HG03520 (cell line): ENCODE results near the gene ATP6V1D.
"Not testable (repeated sequence)": the region's sequence is repeated elsewhere in the genome, so short reads cannot be mapped to it uniquely, and the experiment has no call there.

Experiments used
- ATAC-seq: cut with Tn5 transposase; IDR thresholded peaks from one replicate; pipeline ENCODE4 v1.9.1; 2021; ENCODE audit warnings: mild to moderate bottlenecking, moderate library complexity; ENCODE audit not compliant: unreplicated experiment

ATP6V1D gene

GRCh38 chr14:67371247-67372148 lies 11.9 kb upstream of the ATP6V1D start:
- ATAC-seq = no peak

DNA sequence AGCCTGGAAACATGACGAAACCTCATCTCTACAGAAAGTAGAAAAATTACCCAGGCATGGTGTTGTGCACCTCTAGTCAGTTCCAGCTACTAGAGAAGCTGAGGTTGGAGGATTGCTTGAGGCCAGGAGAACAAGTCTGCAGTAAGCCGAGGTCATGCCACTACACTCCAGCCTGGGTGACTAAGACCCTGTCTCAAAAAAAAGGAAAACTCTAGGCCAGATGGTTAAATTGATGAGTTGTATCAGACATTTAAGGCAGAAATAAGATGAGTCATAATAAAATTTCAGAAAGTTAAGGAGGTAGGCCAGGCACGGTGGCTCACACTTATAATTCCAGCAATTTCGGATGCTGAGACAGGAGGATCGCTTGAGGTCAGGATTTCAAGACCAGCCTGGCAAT lies 11.2 kb upstream of the ATP6V1D start:
- no peak for ATAC-seq

- ATAC-seq = no peak
Measured at GRCh38 chr14:67365476-67365875, 5.9 kb upstream of the ATP6V1D start.

DNA sequence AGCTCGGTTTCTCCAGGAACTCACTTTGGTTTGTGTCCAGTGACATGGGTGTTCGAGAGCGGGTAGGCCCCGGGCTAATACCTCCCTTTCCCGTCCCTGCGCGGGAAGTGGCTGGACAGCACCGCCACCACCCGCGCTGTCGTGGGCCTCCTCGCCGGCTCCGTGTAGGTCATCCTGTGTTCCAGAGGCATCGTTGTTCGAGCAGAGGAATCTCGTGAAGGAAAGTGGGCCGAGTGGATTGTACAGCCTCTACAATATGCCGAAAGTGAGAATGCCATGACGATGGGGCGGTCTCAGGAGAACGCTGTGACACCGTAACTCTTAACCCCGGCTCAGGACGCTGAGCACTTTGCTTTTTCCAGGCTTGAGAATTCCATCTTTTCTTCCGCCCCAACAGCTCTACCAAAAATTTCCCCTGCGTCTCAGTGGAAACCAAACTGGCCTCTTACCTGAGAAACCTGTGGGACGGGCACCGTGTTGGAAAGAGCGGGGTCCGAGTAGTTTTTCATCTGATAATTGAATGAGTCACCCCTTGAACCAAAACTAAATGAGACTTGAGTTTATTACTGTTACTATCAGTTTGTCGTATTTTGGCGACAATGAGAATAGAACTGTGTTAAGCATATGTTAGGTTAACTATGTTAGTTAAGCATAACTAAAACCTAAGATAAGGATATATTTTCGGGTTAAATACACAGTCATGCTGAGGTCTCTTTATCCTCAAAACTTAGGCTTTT lies 1.0 kb upstream of the ATP6V1D start:
- peak; percentile 13 for ATAC-seq

GRCh38 chr14:67358924-67359774 lies 455 bp downstream of the ATP6V1D start:
- ATAC-seq = no peak

DNA sequence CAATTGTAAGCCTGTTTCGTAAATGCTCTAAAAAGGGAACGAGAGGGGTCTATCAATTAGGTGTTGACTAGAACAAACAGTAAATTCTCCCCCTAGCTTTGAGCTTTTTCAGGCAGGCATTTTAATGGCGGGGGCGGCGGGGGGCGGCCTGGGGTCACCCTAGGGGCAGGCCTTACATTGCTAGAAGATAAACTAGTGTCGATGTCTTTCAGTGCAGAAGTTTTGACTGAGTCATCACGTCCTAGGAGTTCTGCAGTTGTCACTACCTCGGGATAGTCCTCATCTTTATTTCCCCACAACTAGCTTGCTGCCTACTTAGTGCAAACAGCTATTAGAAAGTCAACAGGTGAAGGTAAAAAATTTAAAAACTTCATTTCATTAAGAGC lies 1.6 kb downstream of the ATP6V1D start:
- ATAC-seq = no peak

- ATAC-seq = no peak
Measured at GRCh38 chr14:67357186-67357968, 2.2 kb downstream of the ATP6V1D start.

DNA sequence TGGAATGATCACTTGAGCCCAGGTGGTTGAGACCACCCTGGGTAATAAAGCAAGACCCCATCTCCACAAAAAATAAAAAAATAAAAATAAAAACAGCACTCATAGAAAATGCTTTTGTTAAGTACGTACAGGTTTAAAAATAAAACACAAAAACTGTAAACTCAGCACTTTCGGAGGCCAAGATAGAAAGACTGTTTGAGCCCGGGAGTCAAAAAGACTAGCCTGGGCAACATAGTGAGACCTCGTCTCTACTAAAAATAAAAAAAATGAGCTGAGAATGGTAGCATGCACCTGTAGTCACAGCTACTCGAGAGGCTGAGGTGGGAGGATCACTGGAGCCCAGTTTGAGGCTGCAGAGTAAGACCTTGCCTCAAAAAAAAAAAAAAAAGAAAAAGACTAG lies 7.5 kb downstream of the ATP6V1D start:
- ATAC-seq = no peak

GRCh38 chr14:67345583-67345982 lies 14.0 kb downstream of the ATP6V1D start:
- ATAC-seq = no peak

DNA sequence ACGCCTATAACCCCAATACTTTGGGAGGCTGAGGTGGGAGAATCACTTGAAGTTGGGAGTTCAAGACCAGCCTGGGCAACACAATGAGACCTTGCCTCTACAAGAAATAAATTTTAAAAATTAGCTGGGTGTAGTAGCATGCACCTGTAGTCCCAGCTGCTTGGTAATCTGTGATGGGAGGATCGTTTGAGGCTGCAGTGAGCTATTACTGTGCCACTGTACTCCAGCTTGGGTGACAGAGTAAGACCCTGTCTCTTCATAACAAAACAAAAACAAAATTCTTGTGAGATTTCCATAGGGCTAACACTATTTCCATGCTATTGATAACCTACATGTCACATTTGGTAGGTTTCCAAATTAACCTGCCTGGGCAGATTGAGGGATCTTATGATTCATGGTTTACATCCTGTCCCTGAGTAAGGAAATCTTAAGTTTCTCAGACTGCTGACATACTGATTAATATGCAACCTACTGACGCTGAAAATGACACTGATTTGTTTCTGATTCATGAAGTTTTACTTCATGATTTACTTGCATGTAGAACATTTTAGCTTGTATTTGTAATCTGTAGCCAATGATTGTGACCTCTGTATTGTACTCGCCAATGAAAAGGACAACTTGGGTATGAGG lies 15.9 kb downstream of the ATP6V1D start:
- no peak for ATAC-seq

DNA sequence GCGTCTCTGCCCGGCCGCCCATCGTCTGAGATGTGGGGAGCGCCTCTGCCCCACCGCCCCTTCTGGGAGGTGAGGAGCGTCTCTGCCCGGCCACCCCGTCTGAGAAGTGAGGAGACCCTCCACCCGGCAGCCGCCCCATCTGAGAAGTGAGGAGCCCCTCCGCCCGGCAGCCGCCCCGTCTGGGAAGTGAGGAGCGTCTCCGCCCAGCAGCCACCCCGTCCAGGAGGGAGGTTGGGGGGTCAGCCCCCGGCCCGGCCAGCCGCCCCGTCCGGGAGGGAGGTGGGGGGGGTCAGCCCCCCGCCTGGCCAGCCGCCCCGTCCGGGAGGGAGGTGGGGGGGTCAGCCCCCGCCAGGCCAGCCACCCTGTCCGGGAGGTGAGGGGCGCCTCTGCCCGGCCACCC lies 18.4 kb downstream of the ATP6V1D start:
- ATAC-seq = not testable (repeated sequence)

- ATAC-seq = no peak
Measured at GRCh38 chr14:67335781-67336180, 23.8 kb downstream of the ATP6V1D start.

- no peak for ATAC-seq
Measured at GRCh38 chr14:67332468-67332867, 27.1 kb downstream of the ATP6V1D start.

GRCh38 chr14:67331368-67332125 lies 28.1 kb downstream of the ATP6V1D start:
- no peak for ATAC-seq

- not testable (repeated sequence) for ATAC-seq
Measured at GRCh38 chr14:67329666-67330065, 29.9 kb downstream of the ATP6V1D start.

GRCh38 chr14:67319142-67319541 lies 40.5 kb downstream of the ATP6V1D start:
- ATAC-seq = no peak

DNA sequence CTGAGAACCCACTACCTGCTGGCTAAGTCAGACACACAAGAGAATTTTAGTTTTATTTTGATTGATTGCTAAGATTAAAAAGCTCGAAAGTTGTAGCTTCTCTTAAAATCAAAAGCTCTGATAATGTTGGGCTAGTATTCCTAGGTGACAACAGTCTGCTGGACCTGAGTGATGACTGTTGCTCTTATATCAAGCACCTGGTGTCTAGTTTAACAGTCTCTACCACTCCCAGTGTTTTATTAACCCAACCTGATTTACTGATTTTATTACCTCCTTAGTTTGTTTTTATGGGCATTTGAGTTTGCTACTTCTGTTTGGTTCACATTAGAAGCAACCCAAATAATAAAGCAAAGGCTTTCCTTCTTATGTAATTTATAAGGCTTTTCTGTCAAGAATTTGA lies 41.8 kb downstream of the ATP6V1D start:
- no peak for ATAC-seq

DNA sequence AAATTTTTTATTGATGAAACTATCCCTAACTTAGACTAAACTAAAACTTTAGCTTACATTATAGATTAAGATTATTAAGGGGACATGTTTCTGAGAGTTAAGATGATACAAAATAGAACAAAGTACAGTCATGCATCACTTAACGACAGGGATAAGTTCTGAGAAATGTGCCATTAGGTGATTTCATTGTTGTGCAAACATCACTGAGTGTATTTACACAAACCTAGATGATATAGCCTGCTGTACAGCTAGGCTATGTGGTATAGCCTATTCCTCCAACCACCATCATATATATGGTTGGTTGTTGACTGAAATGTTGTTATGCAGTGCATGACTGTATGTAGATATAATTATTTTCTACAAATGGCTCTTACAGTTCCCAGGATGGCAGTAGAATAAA lies 46.5 kb downstream of the ATP6V1D start:
- no peak for ATAC-seq

- ATAC-seq = no peak
Measured at GRCh38 chr14:67311868-67312267, 47.7 kb downstream of the ATP6V1D start.
